GM12878 (cell line): ENCODE measurements around the gene KIZ. TPM values are rescaled to one million over a fixed set of nuclear protein-coding genes. Genes with fewer than 3 reads are reported as not detected.

Source experiments
- ATAC-seq: fragments of 200-7000 bp; cut with Tn5 transposase; 3 replicates; pipeline ENCODE4 v1.9.1; 2020; ENCODE audit warnings: mild to moderate bottlenecking, moderate library complexity
- BruUV-seq: library from RNA; stranded (reverse); fragments of 400-500 nt; replicated peaks from 2 replicates; lab custom pipeline; 2021; lab: Mats Ljungman, UMichigan
- CTCF ChIA-PET: fragments of 300-600 bp; sonication (Branson Sonifier 250); formaldehyde crosslinking; extraction: SDS; loops from one replicate; lab custom pipeline; 2021; ENCODE audit warnings: inconsistent platforms; lab: Yijun Ruan, JAX
- POLR2A ChIA-PET: fragments of 350-600 bp; formaldehyde crosslinking; extraction: SDS; loops from one replicate; lab custom pipeline; 2021; ENCODE audit warnings: inconsistent platforms; lab: Charles Lee
- RAD21 ChIA-PET: fragments of 300-600 bp; sonication (Branson Sonifier 250); formaldehyde crosslinking; loops from one replicate; lab custom pipeline; 2023; ENCODE audit warnings: antibody characterized with exemption; ENCODE audit not compliant: unreplicated experiment; lab: Charles Lee
- SMC1A ChIA-PET: fragments of 300-600 bp; sonication (Branson Sonifier 250); formaldehyde crosslinking; loops from one replicate; lab custom pipeline; 2023; ENCODE audit not compliant: unreplicated experiment, uncharacterized antibody; lab: Charles Lee
- DNase-seq: peaks from one replicate; pipeline ENCODE4 v3.0.0-alpha.2; 2011; ENCODE audit warnings: low read depth, low spot score
- FAIRE-seq: peaks from 3 replicates; lab custom pipeline; 2011; peaks lifted over from hg19 to GRCh38; lab: Jason Lieb, UNC
- H2AFZ ChIP-seq: 2 replicates; pipeline ENCODE4 v1.6.0; 2011; ENCODE audit warnings: low read depth, low read length, control low read depth; ENCODE audit not compliant: control insufficient read depth
- H3K27ac ChIP-seq: 2 replicates; pipeline ENCODE4 v1.5.1; 2011; ENCODE audit warnings: control low read depth; ENCODE audit not compliant: control insufficient read depth, insufficient read depth
- H3K27me3 ChIP-seq, 2 experiments: replicated peaks in 1 of 2; 2 replicates each; pipeline versions ENCODE4 v1.6.0 to v1.6.1; 2011; ENCODE audit warnings: low read length in 1 of 2; ENCODE audit not compliant: control insufficient read depth in 2 of 2, insufficient read depth in 2 of 2
- H3K36me3 ChIP-seq, 2 experiments: 2 replicates each; pipeline ENCODE4 v1.5.1; 2011; ENCODE audit warnings: low read length in 1 of 2; ENCODE audit not compliant: control insufficient read depth in 2 of 2, insufficient read depth in 2 of 2
- H3K4me1 ChIP-seq: 2 replicates; pipeline ENCODE4 v1.6.1; 2011; ENCODE audit warnings: mild to moderate bottlenecking, low read length, moderate library complexity, mixed read lengths; ENCODE audit not compliant: control insufficient read depth, insufficient read depth
- H3K4me2 ChIP-seq: 2 replicates; pipeline ENCODE4 v1.6.0; 2011; ENCODE audit warnings: control low read depth; ENCODE audit not compliant: control insufficient read depth, insufficient read depth
- H3K4me3 ChIP-seq: fragments of 200-600 bp; sonication (generic); 2 replicates; pipeline ENCODE4 v1.5.1; 2016
- H3K79me2 ChIP-seq: 2 replicates; pipeline ENCODE4 v1.6.0; 2011; ENCODE audit warnings: low read length; ENCODE audit not compliant: control insufficient read depth, insufficient read depth
- H3K9ac ChIP-seq: 2 replicates; pipeline ENCODE4 v1.8.0; 2011; ENCODE audit warnings: low read length, control low read depth, mixed read lengths; ENCODE audit not compliant: control insufficient read depth, insufficient read depth
- H3K9me3 ChIP-seq: replicated peaks from 3 replicates; pipeline ENCODE4 v1.5.1; 2011; ENCODE audit warnings: mild to moderate bottlenecking, low read length; ENCODE audit not compliant: control insufficient read depth, insufficient read depth
- H4K20me1 ChIP-seq: 2 replicates; pipeline ENCODE4 v1.6.0; 2011; ENCODE audit not compliant: control insufficient read depth, insufficient read depth
- ATF7 ChIP-seq: fragments of 450-650 bp; IDR thresholded peaks from 2 replicates; pipeline ENCODE4 v1.6.1; 2016; ENCODE audit warnings: low read depth, mild to moderate bottlenecking
- BRCA1 ChIP-seq: IDR thresholded peaks from 2 replicates; pipeline ENCODE4 v1.6.1; 2011; ENCODE audit warnings: low read depth, low read length, improper control_type of control experiment
- CBX5 ChIP-seq: sonication (generic); IDR thresholded peaks from 2 replicates; pipeline ENCODE4 v1.6.1; 2016; ENCODE audit warnings: low read depth, moderate library complexity, mild to moderate bottlenecking, inconsistent platforms
- DPF2 ChIP-seq: fragments of 450-650 bp; IDR thresholded peaks from 2 replicates; pipeline ENCODE4 v1.6.1; 2017; ENCODE audit warnings: mild to moderate bottlenecking
- E2F4 ChIP-seq: IDR thresholded peaks from 2 replicates; pipeline ENCODE4 v1.6.1; 2012; ENCODE audit warnings: low read depth, low read length, improper control_type of control experiment
- GABPA ChIP-seq: IDR thresholded peaks from 2 replicates; pipeline ENCODE4 v1.6.1; 2014; ENCODE audit warnings: antibody characterized with exemption, low read depth, mild to moderate bottlenecking, inconsistent platforms
- JUNB ChIP-seq: IDR thresholded peaks from 2 replicates; pipeline ENCODE4 v1.6.1; 2016; ENCODE audit warnings: antibody characterized with exemption, mild to moderate bottlenecking
- MEF2B ChIP-seq: fragments of 450-650 bp; IDR thresholded peaks from 2 replicates; pipeline ENCODE4 v1.6.1; 2018; ENCODE audit warnings: mild to moderate bottlenecking, moderate library complexity; ENCODE audit not compliant: partially characterized antibody, poor library complexity, severe bottlenecking
- MYC ChIP-seq: IDR thresholded peaks from 2 replicates; pipeline ENCODE4 v1.6.1; 2011; ENCODE audit warnings: mild to moderate bottlenecking, low read length, moderate library complexity, inconsistent platforms; ENCODE audit not compliant: insufficient read depth, insufficient replicate concordance, insufficient read length, severe bottlenecking
- NBN ChIP-seq: fragments of 450-650 bp; IDR thresholded peaks from 2 replicates; pipeline ENCODE4 v1.6.1; 2016
- NFIC ChIP-seq: IDR thresholded peaks from 2 replicates; pipeline ENCODE4 v1.6.1; 2012; ENCODE audit warnings: low read depth, mild to moderate bottlenecking, inconsistent platforms, low read length, moderate library complexity
- NRF1 ChIP-seq: conservative IDR thresholded peaks from 2 replicates; pipeline ENCODE4 v1.6.1; 2011; ENCODE audit warnings: mild to moderate bottlenecking, low read depth, low read length, improper control_type of control experiment
- PAX5 ChIP-seq: IDR thresholded peaks from 2 replicates; pipeline ENCODE4 v1.6.1; 2011; ENCODE audit warnings: low read depth, low read length, borderline replicate concordance
- SKIL ChIP-seq: fragments of 450-650 bp; IDR thresholded peaks from 2 replicates; pipeline ENCODE4 v1.6.1; 2017; ENCODE audit warnings: mild to moderate bottlenecking, low read depth, inconsistent platforms; ENCODE audit not compliant: poor library complexity, severe bottlenecking
- SPI1 ChIP-seq: IDR thresholded peaks from 2 replicates; pipeline ENCODE4 v1.6.1; 2011; ENCODE audit warnings: low read depth, mild to moderate bottlenecking, low read length, moderate library complexity, borderline replicate concordance; ENCODE audit not compliant: insufficient read depth
- TBL1XR1 ChIP-seq: IDR thresholded peaks from 2 replicates; pipeline ENCODE4 v1.6.1; 2012; ENCODE audit warnings: low read depth, low read length, improper control_type of control experiment
- TCF3 ChIP-seq: IDR thresholded peaks from 2 replicates; pipeline ENCODE4 v1.6.1; 2012; ENCODE audit warnings: low read depth, mild to moderate bottlenecking, low read length, borderline replicate concordance; ENCODE audit not compliant: insufficient read depth
- ZNF622 ChIP-seq: fragments of 450-650 bp; IDR thresholded peaks from 2 replicates; pipeline ENCODE4 v1.6.1; 2017; ENCODE audit warnings: mild to moderate bottlenecking, inconsistent platforms
- WGBS: methylation state at CpG from one replicate; pipeline ENCODE4 v1.1.6; 2016; ENCODE audit warnings: low lambda C conversion rate; ENCODE audit not compliant: insufficient replicate concordance, insufficient coverage; ENCODE audit errors: missing lambda C conversion rate; 5-methylcytosine and 5-hydroxymethylcytosine counted together
- in situ Hi-C: fragments of 300-500 bp; cut with MboI; formaldehyde crosslinking; loops from 9 replicates; pipeline ENCODE4 v1.14.3; 2018; ENCODE audit warnings: mixed read lengths
- intact Hi-C: fragments of 100-400 bp; cut with micrococcal nuclease; formaldehyde crosslinking; loops from one replicate; pipeline ENCODE4 v1.14.2; 2022; ENCODE audit not compliant: unreplicated experiment
- polyA plus RNA-seq, 11 experiments: library from polyadenylated mRNA; depleted of rRNA in 4 of 11; unstranded in 6 of 11; stranded (reverse) in 5 of 11; fragments of >200 nt; fragmentation: Nextera tagmentation in 4 of 11; fragmentation: Illumina TruSeq in 1 of 11; extraction: Ambion mirVana in 4 of 11; extraction: Trizol in 1 of 11; gene quantifications; 1 replicate in 1 of 11; 2 replicates in 10 of 11; pipeline versions ENCODE4 v1.2.1 to v1.2.3, GENCODE V29; 2011 to 2016; ENCODE audit warnings: inconsistent platforms in 2 of 11, missing spikeins in 2 of 11, low read depth in 1 of 11
- total RNA-seq, 4 experiments: library from RNA; depleted of rRNA in 3 of 4; stranded (reverse); fragments of >200 nt in 3 of 4; fragmentation: Illumina TruSeq in 1 of 4; extraction: Trizol in 1 of 4; gene quantifications; 2 replicates each; pipeline versions ENCODE4 v1.2.1 to v1.2.3, GENCODE V29; 2013 to 2021
- TF ChIP-seq, protein P1 (sequence below): fragments of 450-650 bp; IDR thresholded peaks from 2 replicates; pipeline ENCODE4 v1.6.1; 2016; ENCODE audit warnings: mild to moderate bottlenecking
- TF ChIP-seq, protein P2 (sequence below): fragments of 450-650 bp; IDR thresholded peaks from 2 replicates; pipeline ENCODE4 v1.6.1; 2017; ENCODE audit warnings: borderline replicate concordance

The KIZ gene
- total and polyA plus RNA-seq, 10 of the 15 experiments (the other 5 are each of a cell fraction or from before 2014, with no cell fraction given) = 2.7 to 11.0 (median 7.3) TPM

GRCh38 chr20:21104466-21104761, 21.5 kb upstream of the KIZ start (continued):
- TF ChIP-seq SKIL = no peak
- TF ChIP-seq JUNB = no peak
- TF ChIP-seq NFIC = no peak
- TF ChIP-seq BRCA1 = no peak
- TF ChIP-seq GABPA = no peak
- TF ChIP-seq DPF2 = no peak

DNA sequence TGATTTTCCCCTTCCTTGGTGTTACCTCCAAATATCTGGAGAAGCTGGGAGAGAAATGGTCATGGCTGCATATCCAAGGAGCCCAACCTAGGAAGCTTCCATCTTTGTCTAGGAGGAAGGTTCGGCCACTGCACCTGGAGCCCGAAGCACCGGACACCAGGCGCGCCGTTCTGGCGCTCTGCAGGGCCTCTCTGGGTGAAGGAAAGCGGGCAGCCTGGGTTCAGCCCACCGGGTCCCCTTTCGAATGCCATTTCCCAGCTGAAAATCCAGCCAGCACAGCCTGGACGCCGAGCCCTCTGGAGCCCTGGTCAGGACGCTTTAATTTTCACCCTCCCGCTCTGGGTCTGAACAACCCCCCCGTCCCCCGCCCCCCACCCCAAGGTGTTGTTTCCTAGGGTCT, 21.0 kb upstream of the KIZ start:
- Histone ChIP-seq H4K20me1 (no peaks in the 10 kb centered on the region), H3K27me3 (peaks cover 25 to 55% of the 10 kb centered on the region in 2 experiments), H3K4me3 (no peak overlapping the region), H3K27ac (no peak overlapping the region), H3K9ac (no peak overlapping the region), H3K4me1 (peaks cover 16% of the 10 kb centered on the region), H3K9me3 (no peaks in the 10 kb centered on the region; the same call in 2 of the 3 replicates), H3K36me3 (no peaks in the 10 kb centered on the region), H2AFZ (no peak overlapping the region), H3K79me2 (no peaks in the 10 kb centered on the region), H3K4me2 (no peak overlapping the region)
- ChIA-PET CTCF (no interaction called here), POLR2A (no interaction called here), RAD21 (no interaction called here), SMC1A (no interaction called here)
- BruUV-seq = no TSS peak
- 74% methylated on average over 12 of the region's 16 CpGs for WGBS
- DNase-seq (no peak), FAIRE-seq (no peak), ATAC-seq (no peak)
- intact Hi-C loops (no loop called here), in situ Hi-C loops (no loop called here)
- TF ChIP-seq NRF1 (no peak), ATF7 (no peak), TCF3 (no peak), NBN (no peak), CBX5 (no peak), SPI1 (no peak), MYC (no peak), ZNF622 (no peak), TBL1XR1 (no peak), MEF2B (no peak), PAX5 (no peak), E2F4 (no peak)
- TF ChIP-seq, protein P1, sequence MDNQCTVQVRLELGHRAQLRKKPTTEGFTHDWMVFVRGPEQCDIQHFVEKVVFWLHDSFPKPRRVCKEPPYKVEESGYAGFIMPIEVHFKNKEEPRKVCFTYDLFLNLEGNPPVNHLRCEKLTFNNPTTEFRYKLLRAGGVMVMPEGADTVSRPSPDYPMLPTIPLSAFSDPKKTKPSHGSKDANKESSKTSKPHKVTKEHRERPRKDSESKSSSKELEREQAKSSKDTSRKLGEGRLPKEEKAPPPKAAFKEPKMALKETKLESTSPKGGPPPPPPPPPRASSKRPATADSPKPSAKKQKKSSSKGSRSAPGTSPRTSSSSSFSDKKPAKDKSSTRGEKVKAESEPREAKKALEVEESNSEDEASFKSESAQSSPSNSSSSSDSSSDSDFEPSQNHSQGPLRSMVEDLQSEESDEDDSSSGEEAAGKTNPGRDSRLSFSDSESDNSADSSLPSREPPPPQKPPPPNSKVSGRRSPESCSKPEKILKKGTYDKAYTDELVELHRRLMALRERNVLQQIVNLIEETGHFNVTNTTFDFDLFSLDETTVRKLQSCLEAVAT = no peak
- TF ChIP-seq, protein P2, sequence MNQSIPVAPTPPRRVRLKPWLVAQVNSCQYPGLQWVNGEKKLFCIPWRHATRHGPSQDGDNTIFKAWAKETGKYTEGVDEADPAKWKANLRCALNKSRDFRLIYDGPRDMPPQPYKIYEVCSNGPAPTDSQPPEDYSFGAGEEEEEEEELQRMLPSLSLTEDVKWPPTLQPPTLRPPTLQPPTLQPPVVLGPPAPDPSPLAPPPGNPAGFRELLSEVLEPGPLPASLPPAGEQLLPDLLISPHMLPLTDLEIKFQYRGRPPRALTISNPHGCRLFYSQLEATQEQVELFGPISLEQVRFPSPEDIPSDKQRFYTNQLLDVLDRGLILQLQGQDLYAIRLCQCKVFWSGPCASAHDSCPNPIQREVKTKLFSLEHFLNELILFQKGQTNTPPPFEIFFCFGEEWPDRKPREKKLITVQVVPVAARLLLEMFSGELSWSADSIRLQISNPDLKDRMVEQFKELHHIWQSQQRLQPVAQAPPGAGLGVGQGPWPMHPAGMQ = no peak
